Neural progenitor cell (in vitro differentiated cells): ENCODE measurements around the gene MCRS1. TPM values are rescaled to one million over a fixed set of nuclear protein-coding genes. Genes with fewer than 3 reads are reported as not detected.

Experiments
- DNase-seq: peaks from one replicate; pipeline ENCODE4 v3.0.0-alpha.2; 2016; ENCODE audit warnings: low spot score
- H2AFZ ChIP-seq: fragments of 200-600 bp; sonication (generic); replicated peaks from 2 replicates; pipeline ENCODE4 v1.6.1; 2016; ENCODE audit warnings: antibody characterized with exemption
- H3F3A ChIP-seq: fragments of 200-600 bp; sonication (generic); 2 replicates; pipeline ENCODE4 v1.6.1; 2016; ENCODE audit warnings: antibody characterized with exemption, low read depth
- H3K27ac ChIP-seq: fragments of 200-600 bp; sonication (generic); 2 replicates; pipeline ENCODE4 v1.5.1; 2016; ENCODE audit warnings: mild to moderate bottlenecking
- H3K27me3 ChIP-seq: fragments of 200-600 bp; sonication (generic); 2 replicates; pipeline ENCODE4 v1.6.1; 2016; ENCODE audit warnings: mild to moderate bottlenecking, moderate library complexity
- H3K36me3 ChIP-seq: fragments of 200-600 bp; sonication (generic); 2 replicates; pipeline ENCODE4 v1.5.1; 2016
- H3K4me1 ChIP-seq: fragments of 200-600 bp; sonication (generic); 2 replicates; pipeline ENCODE4 v1.6.1; 2016; ENCODE audit warnings: mixed run types
- H3K4me2 ChIP-seq: fragments of 200-600 bp; sonication (generic); 2 replicates; pipeline ENCODE4 v1.6.1; 2016
- H3K4me3 ChIP-seq: fragments of 200-600 bp; sonication (generic); 2 replicates; pipeline ENCODE4 v1.5.1; 2016
- H3K79me2 ChIP-seq: fragments of 200-600 bp; sonication (generic); 2 replicates; pipeline ENCODE4 v1.6.1; 2016; ENCODE audit warnings: low read depth
- H3K9ac ChIP-seq: fragments of 200-600 bp; sonication (generic); 2 replicates; pipeline ENCODE4 v1.6.1; 2016
- H3K9me3 ChIP-seq: fragments of 200-600 bp; sonication (generic); 2 replicates; pipeline ENCODE4 v1.5.1; 2016; ENCODE audit warnings: low read depth
- H4K20me1 ChIP-seq: fragments of 200-600 bp; sonication (generic); 2 replicates; pipeline ENCODE4 v1.6.1; 2016; ENCODE audit warnings: low read depth
- H3K27ac Mint-ChIP-seq: 3 replicates; pipeline ENCODE4 v1.8.0; 2021; ENCODE audit warnings: mixed read lengths
- H3K27me3 Mint-ChIP-seq: 2 replicates; pipeline ENCODE4 v1.8.0; 2022; ENCODE audit warnings: low read depth, mild to moderate bottlenecking, inconsistent platforms, moderate library complexity, mixed read lengths; ENCODE audit not compliant: insufficient read depth
- H3K36me3 Mint-ChIP-seq: 3 replicates; pipeline ENCODE4 v1.8.0; 2021; ENCODE audit warnings: mixed read lengths
- H3K4me1 Mint-ChIP-seq: 3 replicates; pipeline ENCODE4 v1.8.0; 2021; ENCODE audit warnings: mixed read lengths
- H3K4me3 Mint-ChIP-seq: 3 replicates; pipeline ENCODE4 v1.8.0; 2021; ENCODE audit warnings: mild to moderate bottlenecking, moderate library complexity, mixed read lengths
- H3K9me3 Mint-ChIP-seq: 3 replicates; pipeline ENCODE4 v1.8.0; 2020; ENCODE audit warnings: mixed read lengths
- CTCF ChIP-seq: fragments of 200-600 bp; sonication (generic); IDR thresholded peaks from 2 replicates; pipeline ENCODE4 v1.5.1; 2017; ENCODE audit warnings: antibody characterized with exemption, mild to moderate bottlenecking
- EZH2 ChIP-seq: fragments of 200-600 bp; sonication (generic); IDR thresholded peaks from 2 replicates; pipeline ENCODE4 v1.6.1; 2017; ENCODE audit warnings: antibody characterized with exemption, mild to moderate bottlenecking, moderate library complexity
- EZH2phosphoT487 ChIP-seq: fragments of 200-600 bp; sonication (generic); IDR thresholded peaks from 2 replicates; pipeline ENCODE4 v1.6.1; 2017; ENCODE audit warnings: antibody characterized with exemption
- total RNA-seq: library from RNA; depleted of rRNA; stranded (reverse); fragments of >200 nt; gene quantifications from 2 replicates; pipeline ENCODE4 v1.2.3, GENCODE V29; 2015; ENCODE audit warnings: low replicate concordance

MCRS1 gene
- total RNA-seq, 1 donor from 2014 or later = 62.4 TPM

- TF ChIP-seq EZH2 (no peak), CTCF (no peak), EZH2phosphoT487 (no peak)
- Histone ChIP-seq H3K9me3 (no peaks in the 10 kb centered on the region), H4K20me1 (peaks cover 20% of the 10 kb centered on the region), H3K36me3 (no peaks in the 10 kb centered on the region), H3K4me3 (no peak overlapping the region), H3K79me2 (peaks cover 15% of the 10 kb centered on the region), H3K27me3 (no peaks in the 10 kb centered on the region), H3K27ac (no peak overlapping the region), H3K4me1 (peaks cover 25% of the 10 kb centered on the region), H3K4me2 (no peak overlapping the region), H3F3A (peaks cover 34% of the 10 kb centered on the region), H2AFZ (no peak overlapping the region), H3K9ac (no peak overlapping the region)
- DNase-seq = no peak
- Mint-ChIP-seq H3K4me3 (no peak overlapping the region), H3K9me3 (no peaks in the 10 kb centered on the region), H3K4me1 (peaks cover 29% of the 10 kb centered on the region), H3K36me3 (peaks cover 11% of the 10 kb centered on the region), H3K27me3 (peaks cover 5% of the 10 kb centered on the region), H3K27ac (no peak overlapping the region)
These were observed 15.6 kb upstream of the MCRS1 start for GRCh38 chr12:49583366-49584094.

- Histone ChIP-seq H3K9ac (no peak overlapping the region), H3K9me3 (no peaks in the 10 kb centered on the region), H3K27me3 (no peaks in the 10 kb centered on the region), H3K36me3 (no peaks in the 10 kb centered on the region), H3K79me2 (peaks cover 15% of the 10 kb centered on the region), H2AFZ (no peak overlapping the region), H3K4me2 (no peak overlapping the region), H3K4me3 (no peak overlapping the region), H4K20me1 (peaks cover 20% of the 10 kb centered on the region), H3K4me1 (peaks cover 31% of the 10 kb centered on the region), H3F3A (peaks cover 40% of the 10 kb centered on the region), H3K27ac (no peak overlapping the region)
- no peak for DNase-seq
- TF ChIP-seq CTCF = no peak
- TF ChIP-seq EZH2 = no peak
- TF ChIP-seq EZH2phosphoT487 = no peak
- peaks cover 11% of the 10 kb centered on the region for H3K36me3 Mint-ChIP-seq
- H3K27me3 Mint-ChIP-seq = peaks cover 5% of the 10 kb centered on the region
- no peak overlapping the region for H3K27ac Mint-ChIP-seq
- no peak overlapping the region for H3K4me3 Mint-ChIP-seq
- H3K9me3 Mint-ChIP-seq = no peaks in the 10 kb centered on the region
- H3K4me1 Mint-ChIP-seq = peaks cover 32% of the 10 kb centered on the region
These were observed 14.9 kb upstream of the MCRS1 start for GRCh38 chr12:49582850-49583249.

- H3K27ac ChIP-seq = no peak overlapping the region
- TF ChIP-seq EZH2 (no peak), EZH2phosphoT487 (no peak), CTCF (no peak)
- no peak for DNase-seq
These were observed 14.3 kb upstream of the MCRS1 start for GRCh38 chr12:49582201-49582600.

More at GRCh38 chr12:49582201-49582600, 14.3 kb upstream of the MCRS1 start:
- Mint-ChIP-seq H3K4me1 (peaks cover 33% of the 10 kb centered on the region), H3K9me3 (no peaks in the 10 kb centered on the region), H3K27me3 (peaks cover 5% of the 10 kb centered on the region), H3K27ac (no peak overlapping the region), H3K4me3 (no peak overlapping the region), H3K36me3 (peaks cover 11% of the 10 kb centered on the region)
- Histone ChIP-seq H4K20me1 (peaks cover 20% of the 10 kb centered on the region), H3K36me3 (no peaks in the 10 kb centered on the region), H3K27me3 (no peaks in the 10 kb centered on the region), H3K9me3 (no peaks in the 10 kb centered on the region), H3K79me2 (peaks cover 15% of the 10 kb centered on the region), H2AFZ (no peak overlapping the region), H3K4me1 (peaks cover 31% of the 10 kb centered on the region), H3K9ac (no peak overlapping the region), H3K4me3 (no peak overlapping the region), H3K4me2 (no peak overlapping the region), H3F3A (peaks cover 44% of the 10 kb centered on the region)
